Muscle of leg (tissue), 11 donors: Measurements from ENCODE around the gene WDR12. TPM values are rescaled to one million over a fixed set of nuclear protein-coding genes. Genes with fewer than 3 reads are reported as not detected.
"Not testable (repeated sequence)": the region's sequence is repeated elsewhere in the genome, so short reads cannot be mapped to it uniquely, and the experiment has no call there.

Experiments used
- DNase-seq: peaks from one replicate; pipeline ENCODE4 v3.0.0; 2013
- H3K27ac ChIP-seq: one replicate; pipeline ENCODE4 v1.5.1; 2013; ENCODE audit warnings: mild to moderate bottlenecking, low read length, control low read depth
- H3K27me3 ChIP-seq: one replicate; pipeline ENCODE4 v1.6.1; 2013; ENCODE audit warnings: low read length; ENCODE audit not compliant: control insufficient read depth, insufficient read depth
- H3K36me3 ChIP-seq: one replicate; pipeline ENCODE4 v1.6.1; 2013; ENCODE audit warnings: low read length; ENCODE audit not compliant: control insufficient read depth, insufficient read depth
- H3K4me1 ChIP-seq: one replicate; pipeline ENCODE4 v1.6.1; 2013; ENCODE audit warnings: low read length; ENCODE audit not compliant: control insufficient read depth, insufficient read depth
- H3K4me3 ChIP-seq: one replicate; pipeline ENCODE4 v1.5.1; 2013; ENCODE audit warnings: low read length, control low read depth
- H3K9me3 ChIP-seq: replicated peaks from 2 replicates; pipeline ENCODE4 v1.6.1; 2013; ENCODE audit warnings: low read depth, low read length; ENCODE audit not compliant: control insufficient read depth
- WGBS: methylation state at CpG from one replicate; pipeline ENCODE4 v1.1.5; 2013; ENCODE audit warnings: missing lambda C conversion rate; ENCODE audit not compliant: insufficient coverage; 5-methylcytosine and 5-hydroxymethylcytosine counted together
- polyA plus RNA-seq, 8 donors: library from polyadenylated mRNA; unstranded; fragments of 120-200 nt; gene quantifications; one replicate each; pipeline versions ENCODE4 v1.2.1 to v1.2.3, GENCODE V29; 2013; ENCODE audit warnings: inconsistent platforms in 1 of 8, low replicate concordance in 1 of 8; ENCODE audit not compliant: insufficient read length in 8 of 8, insufficient read depth in 1 of 8
- total RNA-seq: library from RNA; stranded (reverse); fragments of 120-200 nt; gene quantifications from one replicate; pipeline ENCODE4 v1.2.4, GENCODE V29; 2013

The WDR12 gene
- total and polyA plus RNA-seq, 9 donors = 34.3 to 76.1 (median 64.5) TPM

DNA sequence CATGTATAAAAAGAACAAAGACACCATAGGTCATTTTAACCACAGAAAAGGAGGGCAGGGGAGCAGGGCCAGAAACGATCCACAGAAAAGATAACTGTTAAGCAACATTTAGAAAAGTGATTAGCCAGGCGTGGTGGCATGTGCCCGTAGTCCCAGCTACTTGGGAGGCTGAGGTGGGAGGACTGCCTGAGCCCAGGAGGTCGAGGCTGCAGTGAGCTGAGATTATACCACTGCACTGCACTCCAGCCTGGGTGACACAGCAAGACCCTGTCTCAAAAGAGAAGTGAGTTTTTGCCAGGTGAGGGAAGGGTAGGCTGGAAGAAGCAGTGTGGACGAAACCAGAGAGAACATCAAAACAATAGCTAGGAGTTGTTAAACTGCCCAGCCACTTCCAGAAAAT, 3.3 kb downstream of the WDR12 start:
- Histone ChIP-seq H3K27ac (no peak overlapping the region), H3K36me3 (no peaks in the 10 kb centered on the region), H3K27me3 (no peaks in the 10 kb centered on the region), H3K9me3 (peaks cover 3% of the 10 kb centered on the region), H3K4me3 (no peak overlapping the region), H3K4me1 (peaks cover 5% of the 10 kb centered on the region)
- WGBS = 91% methylated on average over 4 of the region's 5 CpGs
- DNase-seq = no peak

DNA sequence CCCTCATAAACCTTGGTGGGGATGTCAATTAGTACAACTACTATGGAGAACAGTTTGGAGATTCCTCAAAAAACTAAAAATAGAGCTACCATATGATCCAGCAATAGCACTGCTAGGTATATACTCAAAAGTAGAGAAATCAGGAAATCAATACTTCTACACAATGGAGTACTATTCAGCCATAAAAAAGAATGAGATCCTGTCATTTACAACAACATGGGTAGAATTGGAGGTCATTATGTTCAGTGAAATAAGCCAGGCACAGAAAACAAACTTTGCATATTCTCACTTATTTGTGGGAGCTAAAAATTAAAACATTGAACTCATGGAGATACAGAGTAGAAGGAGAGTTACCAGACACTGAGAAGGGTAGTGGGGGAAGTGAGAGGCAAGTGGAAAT, 6.0 kb downstream of the WDR12 start:
- not testable (repeated sequence) for H3K27ac ChIP-seq, DNase-seq

DNA sequence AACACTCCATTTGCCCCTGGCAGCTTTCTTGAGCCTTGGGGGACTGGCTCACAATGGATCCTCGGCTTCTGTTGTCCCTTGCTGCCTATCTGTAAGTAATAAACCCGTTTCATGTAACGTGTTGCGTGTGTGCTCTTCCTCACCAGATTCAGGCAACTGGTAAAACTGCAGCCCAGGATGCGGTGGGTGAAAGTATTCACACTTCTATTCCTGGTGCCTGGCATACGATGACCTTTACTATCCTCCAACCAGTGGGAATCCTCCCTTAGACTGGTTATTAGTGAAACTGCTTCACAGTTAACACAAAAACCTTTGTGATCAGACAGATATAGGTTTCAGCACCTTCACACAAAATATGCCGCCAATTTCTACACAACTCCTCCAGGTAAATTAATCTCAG, 26.3 kb downstream of the WDR12 start:
- Histone ChIP-seq H3K9me3 (no peaks in the 10 kb centered on the region), H3K36me3 (peaks cover 40% of the 10 kb centered on the region), H3K4me1 (peaks cover 2% of the 10 kb centered on the region), H3K27ac (no peak overlapping the region), H3K4me3 (no peak overlapping the region), H3K27me3 (no peaks in the 10 kb centered on the region)
- 89% methylated on average over 5 of the region's 7 CpGs for WGBS
- DNase-seq = no peak

More for the DNA sequence above, 6.0 kb downstream of the WDR12 start:
- not testable (repeated sequence) for H3K4me3 ChIP-seq, H3K27me3 ChIP-seq, H3K36me3 ChIP-seq, H3K9me3 ChIP-seq, H3K4me1 ChIP-seq

DNA sequence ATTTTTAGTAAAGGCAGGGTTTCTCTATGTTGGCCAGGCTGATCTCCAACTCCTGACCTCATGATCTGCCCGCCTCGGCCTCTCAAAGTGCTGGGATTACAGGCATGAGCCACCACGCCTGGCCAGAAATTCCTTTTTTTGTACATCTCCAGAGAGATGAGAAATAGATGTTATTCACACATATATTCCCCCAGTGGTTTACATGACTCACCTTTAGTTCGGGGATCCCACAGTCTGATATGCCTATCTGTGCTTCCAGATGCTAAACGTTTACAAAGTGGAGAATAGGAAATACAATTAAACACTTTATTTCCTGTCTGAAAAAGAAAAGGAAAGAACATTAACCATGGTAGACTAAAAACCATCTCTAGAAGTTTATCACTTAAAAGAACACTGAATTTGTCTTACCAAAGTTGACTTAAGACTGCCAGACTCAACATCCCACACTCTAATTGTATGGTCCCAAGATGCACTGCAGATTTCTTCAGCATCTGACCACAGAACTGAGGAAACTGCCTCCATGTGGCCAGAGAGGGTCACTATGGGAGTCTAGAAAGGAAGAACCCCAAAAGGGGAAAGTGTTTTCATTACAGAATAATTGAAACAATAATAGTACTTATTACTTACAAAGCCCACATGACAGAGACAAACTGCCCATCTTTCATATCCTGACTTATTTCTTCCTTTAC, 27.3 kb downstream of the WDR12 start:
- no peak overlapping the region for H3K27ac ChIP-seq
- H3K4me3 ChIP-seq = no peak overlapping the region
- H3K9me3 ChIP-seq = no peaks in the 10 kb centered on the region
- no CpG with 5 or more reads among the region's 5 CpGs for WGBS
- no peaks in the 10 kb centered on the region for H3K27me3 ChIP-seq
- H3K36me3 ChIP-seq = peaks cover 31% of the 10 kb centered on the region
- no peak for DNase-seq
- peaks cover 2% of the 10 kb centered on the region for H3K4me1 ChIP-seq

DNA sequence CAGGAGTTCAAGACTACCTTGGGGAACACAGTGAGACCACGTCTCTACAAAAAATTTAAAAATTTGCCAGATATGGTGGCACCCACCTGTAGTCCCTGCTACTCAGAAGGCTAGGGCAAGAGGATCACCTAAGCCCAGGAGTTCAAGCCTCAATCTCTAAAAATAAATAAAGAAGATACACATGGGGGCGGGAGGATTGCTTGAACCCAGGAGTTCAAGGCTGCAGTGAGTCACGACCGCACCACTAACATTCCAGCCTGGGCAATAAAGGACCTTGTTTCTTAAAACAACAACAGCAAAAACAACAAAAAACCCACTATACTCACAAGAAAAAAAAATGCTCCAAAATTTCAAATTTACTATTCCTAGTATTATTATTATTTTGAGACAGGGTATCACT, 29.9 kb downstream of the WDR12 start:
- Histone ChIP-seq H3K27me3 (no peaks in the 10 kb centered on the region), H3K36me3 (peaks cover 26% of the 10 kb centered on the region), H3K9me3 (no peaks in the 10 kb centered on the region), H3K27ac (no peak overlapping the region), H3K4me3 (no peak overlapping the region), H3K4me1 (peaks cover 2% of the 10 kb centered on the region)
- DNase-seq = no peak
- 75% methylated on average over 1 of the region's 4 CpGs for WGBS

DNA sequence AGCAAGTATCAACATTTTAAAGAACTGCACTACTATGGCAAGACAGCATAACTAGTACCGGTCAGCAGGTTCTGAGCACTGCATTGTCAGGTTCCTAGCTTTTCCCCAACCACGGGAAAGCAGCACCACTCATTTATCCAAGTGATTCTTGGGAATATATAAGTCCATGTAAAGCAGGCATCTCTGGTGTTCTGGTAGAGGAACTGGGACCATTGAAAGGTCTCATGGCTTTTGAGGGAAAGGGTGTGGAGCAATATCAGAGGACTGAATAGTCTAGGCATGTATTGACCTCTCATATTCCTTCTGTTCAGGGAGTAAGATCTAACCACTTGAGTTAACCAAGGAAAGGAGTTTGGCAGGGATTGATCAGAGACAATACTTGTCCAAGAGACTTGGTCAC, 33.8 kb downstream of the WDR12 start:
- Histone ChIP-seq H3K27me3 (no peaks in the 10 kb centered on the region), H3K9me3 (no peaks in the 10 kb centered on the region), H3K27ac (no peak overlapping the region), H3K4me3 (no peak overlapping the region), H3K36me3 (peaks cover 6% of the 10 kb centered on the region), H3K4me1 (no peaks in the 10 kb centered on the region)
- no CpG with 5 or more reads among the region's 2 CpGs for WGBS
- no peak for DNase-seq

DNA sequence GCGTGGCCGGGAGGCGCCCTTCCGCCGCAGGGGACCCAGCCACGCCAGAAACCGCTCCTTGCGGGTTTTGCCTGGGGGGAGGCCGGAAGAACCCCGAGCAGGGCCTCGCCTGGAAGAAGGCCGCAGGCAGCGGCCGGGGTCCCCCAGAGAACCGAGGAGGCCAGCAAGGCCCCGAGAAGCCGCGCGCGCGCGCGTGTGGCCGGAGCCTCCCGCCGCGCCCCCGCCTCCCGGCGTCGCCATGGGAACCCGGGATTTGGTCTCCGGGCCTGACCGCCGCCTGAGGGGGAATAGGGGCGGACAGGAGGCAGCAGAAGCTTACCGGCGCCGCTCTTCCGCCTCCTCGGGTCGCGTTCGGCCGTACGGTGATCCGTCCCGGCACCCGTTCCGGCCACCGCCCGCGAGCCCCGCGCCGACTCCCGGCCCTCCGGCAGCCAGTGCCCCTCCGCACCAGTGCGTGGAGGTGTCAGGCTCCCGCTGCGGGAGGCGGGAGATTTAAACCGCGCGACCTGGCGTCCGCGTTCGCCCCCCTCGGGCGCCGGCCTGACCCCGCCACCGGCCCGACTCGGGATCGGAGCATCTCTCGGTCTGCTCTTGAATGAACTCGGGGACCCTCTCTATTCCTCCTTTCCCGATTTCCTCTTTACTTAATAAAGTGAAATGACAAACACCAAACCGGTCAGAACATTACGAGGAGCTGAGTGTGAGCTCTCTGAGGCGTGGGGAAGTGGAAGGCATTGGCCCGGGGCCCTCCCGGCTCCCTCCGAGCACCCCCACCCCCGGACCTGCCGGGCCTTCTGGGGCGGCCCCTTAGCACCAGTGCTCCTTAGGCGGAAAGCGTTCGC, 40.0 kb downstream of the WDR12 start, which contains the start of gene ICA1L:
Gene ICA1L (minus strand): TSS at position 467 of the 842 bp plus-strand sequence. CDS start 42,757 bp downstream, outside the sequence.
- DNase-seq = peak; percentile 92
- Histone ChIP-seq H3K4me3 (peak within 1 kb of the TSS; percentile 89), H3K36me3 (no peaks in the 10 kb centered on the region), H3K27ac (peak within 1 kb of the TSS; percentile 94), H3K9me3 (no peaks in the 10 kb centered on the region), H3K4me1 (peaks cover 3% of the 10 kb centered on the region), H3K27me3 (no peaks in the 10 kb centered on the region)
- under 1% methylated on average over 81 of the region's 93 CpGs for WGBS

DNA sequence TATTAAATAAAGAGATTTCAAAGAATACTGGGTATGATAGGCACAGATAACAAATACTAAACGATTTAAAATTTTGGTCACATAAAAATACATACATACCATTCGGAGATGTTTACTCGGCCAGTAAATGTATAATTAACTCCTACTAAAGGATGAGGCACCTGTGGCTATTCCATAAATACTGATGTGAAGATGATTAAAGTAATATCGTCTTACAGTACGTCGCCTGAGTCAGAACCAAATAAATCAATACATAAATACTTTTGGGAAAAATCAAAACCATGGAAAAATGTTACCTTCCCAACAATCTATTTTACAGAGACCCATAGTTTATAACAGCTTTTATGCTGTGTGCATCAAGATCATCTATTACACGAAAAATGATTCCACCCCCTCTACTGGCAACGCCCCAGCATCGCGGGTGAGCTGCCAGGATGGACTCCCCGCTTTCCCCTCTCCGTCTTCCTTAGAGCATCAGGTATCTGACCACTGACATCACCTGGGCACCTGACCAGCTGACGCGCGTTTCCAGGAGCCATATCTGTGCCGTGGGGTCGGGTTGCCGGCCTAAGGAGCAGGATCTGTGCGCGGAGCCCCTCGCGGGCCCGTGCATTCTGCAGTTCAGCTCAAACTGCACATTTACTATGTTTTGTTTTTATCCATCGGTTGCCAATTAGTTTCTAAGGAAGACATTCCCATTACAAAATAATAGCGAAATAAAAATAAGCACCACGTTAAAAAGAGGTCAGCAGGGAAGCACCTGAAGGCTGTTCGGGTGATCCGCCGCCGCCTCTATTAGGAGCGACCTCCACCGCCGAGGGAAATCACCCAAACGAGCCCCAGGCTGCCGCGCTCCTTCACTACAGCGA, 40.8 kb downstream of the WDR12 start:
- Histone ChIP-seq H3K27ac (peak overlapping the region; percentile 94), H3K4me1 (peaks cover 3% of the 10 kb centered on the region), H3K27me3 (no peaks in the 10 kb centered on the region), H3K36me3 (no peaks in the 10 kb centered on the region), H3K4me3 (peak overlapping the region; percentile 89), H3K9me3 (no peaks in the 10 kb centered on the region)
- peak; percentile 84 for DNase-seq
- 0% methylated on average over 29 of the region's 37 CpGs for WGBS

DNA sequence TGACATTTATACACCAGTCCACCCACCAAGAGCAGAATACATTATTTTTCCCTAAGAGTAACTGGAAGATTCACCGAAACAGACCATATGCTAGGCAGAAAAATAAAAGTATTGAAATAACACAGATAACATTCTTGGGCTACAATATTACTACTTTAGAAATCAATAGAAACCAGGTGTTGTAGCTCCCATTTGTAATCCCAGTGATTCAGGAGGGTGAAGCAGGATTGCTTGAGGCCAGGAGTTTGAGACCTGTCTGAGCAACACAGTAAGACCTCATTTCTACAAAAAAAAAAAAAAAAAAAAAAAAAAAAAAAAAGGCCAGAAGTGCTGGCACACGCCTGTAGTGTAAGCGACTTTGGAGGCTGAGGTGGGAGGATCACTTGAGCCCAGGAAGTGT, 49.5 kb downstream of the WDR12 start:
- WGBS = 100% methylated on average over 2 of the region's 3 CpGs
- no peak overlapping the region for H3K27ac ChIP-seq
- no peaks in the 10 kb centered on the region for H3K36me3 ChIP-seq
- H3K9me3 ChIP-seq = peaks cover 2% of the 10 kb centered on the region
- no peak overlapping the region for H3K4me3 ChIP-seq
- no peaks in the 10 kb centered on the region for H3K27me3 ChIP-seq
- no peak for DNase-seq
- no peaks in the 10 kb centered on the region for H3K4me1 ChIP-seq

DNA sequence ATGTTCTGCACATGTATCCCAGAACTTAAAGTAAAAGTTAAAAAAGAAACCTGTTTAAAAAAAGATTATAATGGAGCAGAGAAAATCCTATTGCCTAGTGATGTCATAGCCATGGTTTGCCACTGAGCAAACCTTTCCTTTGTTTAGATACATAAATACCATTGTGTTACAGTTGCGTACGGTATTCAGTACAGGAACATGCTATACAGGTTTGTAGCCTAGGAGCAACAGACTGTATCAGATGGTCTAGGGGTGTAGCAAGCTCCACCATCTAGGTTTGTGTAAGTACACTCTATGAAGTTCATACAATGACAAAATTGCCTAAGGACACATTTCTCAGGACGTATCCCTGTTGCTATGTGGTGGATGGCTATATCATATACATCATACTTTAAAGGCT, 52.9 kb downstream of the WDR12 start:
- Histone ChIP-seq H3K9me3 (peaks cover 2% of the 10 kb centered on the region), H3K4me1 (no peaks in the 10 kb centered on the region), H3K4me3 (no peak overlapping the region), H3K27me3 (no peaks in the 10 kb centered on the region), H3K27ac (no peak overlapping the region), H3K36me3 (no peaks in the 10 kb centered on the region)
- no peak for DNase-seq
- no CpG with 5 or more reads among the region's 3 CpGs for WGBS
